Anterior cingulate cortex (tissue), 58 donors: ENCODE data around the gene KANK3.
"Not testable (repeated sequence)": the region's sequence is repeated elsewhere in the genome, so short reads cannot be mapped to it uniquely, and the experiment has no call there.

Experiments used
- DNase-seq, 58 donors: peaks; one replicate each; lab custom pipeline; 2025; lab: John Stamatoyannopoulos, UW

KANK3 gene

DNA sequence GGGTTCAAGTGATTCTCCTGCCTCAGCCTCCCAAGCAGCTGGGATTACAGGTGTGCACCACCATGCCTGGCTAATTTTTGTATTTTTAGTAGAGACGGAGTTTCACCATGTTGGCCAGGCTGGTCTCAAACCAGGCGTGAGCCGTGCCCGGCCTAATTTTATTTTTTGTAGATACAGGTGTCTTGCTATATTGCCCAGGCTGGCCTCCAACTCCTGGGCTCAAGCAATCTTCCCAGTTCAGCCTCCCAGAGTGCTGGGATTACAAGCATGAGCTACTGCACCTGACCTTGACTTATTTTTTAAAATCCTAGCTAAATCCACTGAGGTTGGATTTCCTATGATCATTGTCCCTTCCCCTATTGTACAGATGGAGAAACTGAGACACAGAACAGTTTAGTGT is 1.6 kb downstream of the KANK3 start:
- not testable (repeated sequence) for DNase-seq

DNA sequence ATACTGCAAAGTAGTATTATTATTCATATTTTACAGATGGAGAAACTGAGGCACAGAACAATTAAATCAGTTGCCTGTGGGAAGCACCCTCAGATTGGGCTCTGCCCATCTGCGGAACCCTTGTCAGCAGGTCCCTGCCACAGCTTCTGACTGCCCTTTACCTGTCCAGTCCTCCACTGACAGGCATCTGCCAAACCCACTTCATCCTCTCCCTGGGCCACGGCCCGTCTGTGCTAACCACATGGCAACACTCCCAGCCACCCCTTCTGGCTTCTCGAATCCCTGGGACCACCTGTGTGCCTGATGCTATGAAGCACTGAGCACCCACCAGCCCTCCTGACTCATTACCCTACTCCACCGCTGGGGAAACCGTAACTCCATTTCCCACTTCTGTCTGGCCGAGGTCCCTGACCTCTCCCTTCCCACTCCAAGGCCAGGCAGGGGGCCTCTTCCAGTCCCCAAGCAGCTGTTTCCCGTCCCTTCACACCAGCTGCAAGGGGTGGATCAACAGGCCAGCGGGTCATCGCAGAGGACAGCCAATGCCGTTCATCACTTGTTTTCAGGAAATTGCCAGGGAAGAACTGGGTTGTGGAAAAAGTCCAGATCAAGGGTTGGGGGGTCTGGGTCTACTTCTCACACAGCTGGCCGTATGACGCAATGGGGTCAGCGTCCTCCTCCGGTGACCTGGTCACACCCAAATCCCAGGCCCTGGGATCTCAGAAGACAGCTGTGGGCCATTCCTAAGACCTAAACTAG is 2.5 kb downstream of the KANK3 start:
- no peak for DNase-seq

DNA sequence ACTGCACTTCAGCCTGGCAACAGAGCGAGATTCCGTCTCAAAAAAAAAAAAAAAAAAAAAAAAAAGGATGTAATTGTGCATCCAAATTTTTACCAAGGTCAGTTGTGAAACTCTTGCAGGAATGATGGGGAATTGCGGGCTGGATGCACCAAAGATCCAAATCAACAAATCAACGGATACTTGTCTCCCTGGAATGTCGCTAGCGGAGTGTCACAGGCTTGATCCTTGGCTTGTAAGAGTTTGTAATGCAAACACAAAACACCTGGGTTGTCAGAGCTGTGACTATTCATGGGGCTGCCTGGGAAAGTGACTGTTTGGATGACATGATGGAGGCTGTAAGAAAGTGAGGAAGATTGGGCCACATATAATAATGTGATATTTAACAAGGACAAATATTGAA is 4.2 kb downstream of the KANK3 start:
- no peak for DNase-seq

DNA sequence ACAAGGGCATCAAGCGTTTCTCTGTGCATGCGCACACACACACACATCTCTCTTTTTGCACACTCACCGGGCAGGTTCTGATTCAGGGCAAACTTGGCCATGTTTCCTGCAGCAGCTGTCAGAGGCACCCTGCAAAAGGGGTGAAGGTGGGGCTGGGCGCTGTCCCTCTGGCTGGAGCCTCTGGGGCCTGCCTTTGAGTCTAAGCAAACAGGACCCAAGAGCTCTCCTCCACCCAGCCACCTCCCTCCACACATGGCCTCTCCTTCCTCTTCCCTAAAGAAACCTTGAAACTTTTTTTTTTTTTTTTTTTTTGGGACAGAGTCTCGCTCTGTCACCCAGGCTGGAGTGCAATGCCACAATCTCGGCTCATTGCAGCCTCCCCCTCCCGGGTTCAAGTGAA is 5.3 kb downstream of the KANK3 start:
- no peak for DNase-seq

DNA sequence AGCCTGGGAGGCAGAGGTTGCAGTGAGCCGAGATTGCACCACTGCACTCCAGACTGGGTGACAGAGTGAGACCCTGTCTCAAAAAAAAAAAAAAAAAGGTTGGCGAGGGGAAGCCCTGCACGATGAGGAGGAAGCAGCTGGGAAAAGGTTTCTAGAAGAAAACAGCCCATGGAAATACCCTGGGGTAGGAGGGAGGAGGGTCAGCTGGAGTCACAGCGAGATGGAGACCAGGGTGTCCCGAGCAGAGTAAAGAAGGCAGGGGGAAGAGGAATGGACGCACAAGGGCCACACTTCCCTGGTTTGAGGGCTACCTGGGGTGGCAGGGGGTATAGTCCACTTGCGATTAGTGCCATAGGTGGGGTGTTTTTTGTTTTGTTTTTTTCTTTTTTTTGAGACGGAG is 6.4 kb downstream of the KANK3 start:
- DNase-seq = no peak

DNA sequence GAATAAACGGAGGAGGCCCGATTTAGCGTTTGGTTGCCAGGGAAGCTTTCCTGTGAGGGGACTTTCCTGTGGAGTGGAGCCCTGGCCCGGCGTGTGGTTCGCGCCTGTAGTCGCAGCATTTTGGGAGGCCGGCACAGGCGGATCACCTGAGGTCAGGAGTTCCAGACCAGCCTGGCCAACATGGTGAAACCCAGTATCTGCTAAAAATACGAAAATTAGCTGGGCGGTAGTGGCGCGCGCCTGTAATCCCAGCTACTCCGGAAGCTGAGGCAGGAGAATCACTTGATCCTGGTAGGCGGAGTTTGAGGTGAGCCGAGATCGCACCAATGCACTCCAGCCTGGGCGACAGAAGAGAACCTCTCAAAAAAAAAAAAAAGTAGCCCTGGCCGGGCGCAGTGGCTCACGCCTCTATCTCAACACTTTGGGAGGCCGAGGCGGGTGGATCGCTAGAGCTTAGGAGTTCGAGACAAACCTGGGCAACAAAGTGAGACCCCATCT is 6.9 kb downstream of the KANK3 start:
- DNase-seq = no peak

DNA sequence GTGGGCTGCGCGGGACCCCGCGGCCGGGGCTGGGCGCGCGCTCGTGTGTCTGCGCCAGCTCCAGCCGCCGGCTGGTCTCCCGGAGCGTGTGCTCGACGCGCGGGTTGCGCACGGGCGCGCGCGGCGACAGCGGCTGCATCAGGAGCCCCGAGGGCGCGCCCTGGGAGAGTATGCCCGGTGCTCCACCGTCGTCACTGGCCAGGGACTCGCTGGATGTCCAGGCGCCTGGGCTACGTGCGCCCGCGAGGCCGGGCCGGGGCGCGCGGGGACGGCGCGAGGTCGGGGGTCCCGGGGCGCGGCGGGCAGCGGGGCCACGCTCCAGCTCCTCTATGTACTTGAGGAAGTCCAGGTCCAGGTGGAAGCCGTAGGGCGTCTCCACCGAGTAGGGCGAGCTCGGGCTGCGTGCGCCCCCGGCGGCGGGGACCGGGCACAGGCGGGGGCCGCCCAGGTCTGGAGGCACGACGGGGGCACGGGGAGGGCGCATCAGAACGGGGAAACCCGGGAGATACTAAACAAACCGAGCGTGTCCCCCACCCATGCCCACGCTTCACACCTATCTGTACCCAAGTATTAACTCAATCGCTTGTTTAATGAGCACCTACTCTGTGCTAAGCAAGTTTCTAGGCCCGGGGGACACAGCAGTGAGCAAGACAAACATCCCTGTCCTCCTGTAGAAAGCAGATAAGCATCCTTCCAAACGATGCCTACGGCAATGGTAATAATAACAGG is 7.6 kb downstream of the KANK3 start:
- no peak for DNase-seq

DNA sequence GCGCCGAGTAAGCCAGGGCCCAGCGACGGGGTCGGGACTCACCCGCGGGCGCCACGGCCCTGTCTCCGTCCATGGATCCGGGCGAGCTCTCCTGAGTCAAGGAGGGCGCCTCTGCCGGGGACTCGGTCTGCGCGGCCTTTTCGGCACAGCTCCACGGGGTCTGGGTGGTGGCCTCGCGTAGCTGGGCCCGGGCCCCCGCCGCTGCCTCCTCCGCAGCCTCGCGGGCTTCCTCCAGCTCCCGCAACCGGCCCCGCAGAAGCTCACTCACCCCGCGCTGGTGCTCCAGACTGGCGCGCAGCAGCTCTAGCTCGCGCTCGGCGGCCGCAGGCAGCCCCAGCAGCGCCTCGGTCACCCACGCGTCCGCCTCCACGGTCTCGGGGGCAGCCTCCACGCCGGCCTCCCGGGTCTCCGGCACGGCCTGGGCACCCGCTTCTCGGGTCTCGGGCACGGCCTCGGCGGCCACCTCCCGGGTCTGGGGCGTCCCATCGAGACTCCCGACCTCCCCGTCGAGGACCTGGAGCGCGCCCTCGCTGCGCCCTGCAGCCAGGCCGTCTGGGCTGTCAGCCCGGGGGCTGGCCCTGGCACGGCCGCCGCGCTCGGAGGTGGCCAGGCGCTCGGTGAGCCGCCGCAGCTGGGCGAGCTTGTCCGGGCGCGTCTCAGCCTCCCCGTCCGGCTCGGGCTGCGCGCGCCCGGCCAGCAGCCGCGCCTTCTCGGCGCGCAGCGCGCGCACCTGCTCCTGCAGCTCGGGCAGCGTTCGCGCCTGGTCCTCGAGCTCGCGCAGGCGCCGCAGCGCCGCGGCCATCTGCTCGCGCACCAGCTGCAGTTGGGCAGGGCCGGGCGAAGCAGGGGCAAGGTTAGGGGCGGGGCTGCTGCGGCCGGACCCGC is 8.4 kb downstream of the KANK3 start:
- DNase-seq = peak in 10 of 58 donors; percentile 4 to 27 (median 12)

DNA sequence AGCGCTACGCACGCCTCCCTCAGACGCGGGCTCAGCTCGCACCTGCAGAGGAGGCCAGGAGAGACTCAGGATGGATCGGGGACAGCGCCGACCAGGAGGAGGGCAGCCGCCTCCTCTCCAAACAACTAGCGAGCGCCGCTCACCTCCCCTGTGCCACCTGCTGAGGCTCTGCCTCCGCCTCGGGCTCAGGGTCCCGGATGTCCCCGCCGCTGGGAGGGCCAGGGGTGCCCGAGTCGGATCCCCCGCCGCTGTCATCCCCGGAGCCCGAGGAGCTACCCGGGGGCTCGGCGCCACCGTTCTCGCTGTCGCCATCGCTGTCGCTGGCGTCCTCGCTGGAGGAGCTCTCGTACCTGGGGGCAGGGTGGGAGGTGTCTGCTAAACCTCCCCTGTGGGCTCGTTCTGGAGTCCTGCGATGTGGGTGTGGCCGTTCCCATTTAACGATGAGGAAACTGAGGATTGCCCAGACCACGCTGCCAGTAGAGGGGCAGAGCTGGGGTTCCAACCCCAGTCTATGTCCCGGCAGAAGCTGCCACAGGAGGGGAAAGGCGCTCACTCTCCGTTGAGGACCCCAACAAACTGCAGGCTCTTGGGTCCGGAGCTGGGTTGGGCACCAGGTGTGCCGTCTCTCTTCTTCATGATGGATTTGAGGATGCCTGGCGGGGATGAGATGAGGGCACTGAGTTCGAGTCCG is 9.2 kb downstream of the KANK3 start:
- no peak for DNase-seq

DNA sequence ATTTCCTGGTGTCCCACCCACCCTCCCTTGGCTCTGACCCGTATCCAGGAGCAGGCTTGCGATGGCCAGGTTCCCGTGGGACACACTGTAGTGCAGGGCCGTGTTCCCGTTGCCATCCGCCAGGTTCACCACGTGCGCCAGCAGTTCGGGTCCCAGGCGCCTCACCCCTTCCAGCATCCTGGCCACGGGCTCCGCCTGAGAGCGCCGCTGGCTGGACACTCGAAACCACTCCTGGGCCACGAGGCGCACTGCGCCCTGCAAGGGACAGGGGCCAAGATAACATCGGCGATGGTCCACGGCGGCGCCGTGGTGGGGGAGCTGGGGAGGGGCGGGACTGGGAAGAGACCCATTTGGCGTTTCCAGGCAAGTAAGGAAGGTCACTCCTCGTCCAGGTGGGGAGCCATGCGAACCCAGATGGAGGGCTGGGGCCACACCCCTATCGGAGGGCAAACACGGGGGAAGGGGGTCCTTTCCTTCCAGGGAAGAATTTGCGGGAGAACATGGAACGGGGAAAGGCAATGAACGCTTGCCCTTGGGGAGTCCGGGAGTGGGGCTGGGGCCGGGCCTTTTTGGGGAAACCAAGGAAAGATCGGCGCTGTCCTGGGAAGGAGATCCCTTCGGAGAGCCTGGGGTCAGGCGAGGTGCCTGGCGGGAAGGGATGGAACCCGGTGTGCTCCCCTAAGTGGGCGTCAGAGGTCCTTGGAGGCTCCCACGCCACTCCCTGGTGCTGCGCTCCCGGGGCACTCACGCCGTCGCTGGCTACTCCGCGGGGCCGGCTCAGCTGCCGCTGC is 9.9 kb downstream of the KANK3 start:
- DNase-seq = no peak

DNA sequence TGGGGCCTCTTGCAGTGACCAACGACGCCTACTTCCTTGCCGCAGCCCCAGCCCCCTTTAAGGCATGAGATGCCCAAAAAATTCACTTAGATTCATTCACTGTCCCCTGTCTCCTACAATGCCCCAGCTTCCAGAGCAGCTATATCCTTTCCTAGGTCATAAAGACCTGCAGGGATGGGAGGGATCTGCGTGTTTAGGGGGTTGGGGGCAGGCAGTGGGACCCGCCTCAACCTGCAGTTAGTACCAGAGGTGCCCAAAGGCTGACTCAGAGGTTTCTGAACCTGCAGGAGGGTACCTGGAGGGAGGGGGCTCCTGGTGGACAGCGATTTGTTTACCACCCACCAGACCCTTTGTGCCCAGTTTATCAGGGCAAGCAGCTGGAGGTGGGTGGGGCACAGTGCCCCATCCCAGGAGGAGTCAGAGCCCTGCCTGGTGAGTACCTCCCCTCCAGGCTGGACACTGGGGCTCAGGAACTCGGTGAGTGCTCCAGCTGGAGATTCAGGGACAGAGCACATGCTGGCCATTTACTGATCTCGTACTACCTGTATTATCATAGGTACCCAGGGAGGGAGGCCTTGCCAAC is 11.7 kb downstream of the KANK3 start:
- no peak for DNase-seq

DNA sequence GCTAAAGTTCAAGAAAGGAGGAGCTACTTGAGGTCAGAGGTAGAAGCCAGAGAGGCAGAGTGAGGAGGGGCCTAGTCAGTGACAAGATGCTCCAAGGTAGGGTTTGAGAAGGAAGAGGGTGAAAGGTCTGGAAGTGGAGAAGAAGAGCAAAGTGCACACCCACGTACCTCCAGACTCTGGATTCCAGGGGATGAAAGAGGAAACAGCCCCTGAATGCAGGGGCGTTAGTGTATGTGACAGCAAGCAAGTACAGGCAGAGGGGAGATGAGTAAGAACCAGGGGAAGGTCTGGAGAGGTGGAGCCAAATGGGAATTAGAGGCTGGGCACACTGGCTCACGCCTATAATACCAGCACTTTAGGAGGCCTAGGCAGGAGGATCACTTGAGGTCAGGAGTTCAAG is 13.1 kb downstream of the KANK3 start:
- DNase-seq = no peak

DNA sequence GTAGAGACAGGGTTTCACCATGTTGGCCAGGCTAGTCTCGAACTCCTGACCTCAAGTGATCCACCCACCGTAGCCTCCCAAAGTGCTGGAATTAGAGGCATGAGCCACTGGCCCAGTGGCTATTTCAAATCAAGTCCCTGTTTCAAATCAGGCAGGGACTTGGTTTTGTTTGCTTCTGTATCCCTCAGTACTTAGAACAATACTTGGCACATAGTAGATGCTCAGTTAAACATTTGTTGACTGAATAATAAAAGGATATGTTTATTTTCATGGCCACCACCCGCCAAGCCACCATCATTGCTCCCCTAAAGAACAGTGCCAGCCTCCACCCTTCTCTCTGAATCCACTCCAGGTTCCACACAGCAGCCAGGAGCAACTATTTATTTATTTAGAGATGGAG is 17.6 kb downstream of the KANK3 start:
- DNase-seq = no peak

DNA sequence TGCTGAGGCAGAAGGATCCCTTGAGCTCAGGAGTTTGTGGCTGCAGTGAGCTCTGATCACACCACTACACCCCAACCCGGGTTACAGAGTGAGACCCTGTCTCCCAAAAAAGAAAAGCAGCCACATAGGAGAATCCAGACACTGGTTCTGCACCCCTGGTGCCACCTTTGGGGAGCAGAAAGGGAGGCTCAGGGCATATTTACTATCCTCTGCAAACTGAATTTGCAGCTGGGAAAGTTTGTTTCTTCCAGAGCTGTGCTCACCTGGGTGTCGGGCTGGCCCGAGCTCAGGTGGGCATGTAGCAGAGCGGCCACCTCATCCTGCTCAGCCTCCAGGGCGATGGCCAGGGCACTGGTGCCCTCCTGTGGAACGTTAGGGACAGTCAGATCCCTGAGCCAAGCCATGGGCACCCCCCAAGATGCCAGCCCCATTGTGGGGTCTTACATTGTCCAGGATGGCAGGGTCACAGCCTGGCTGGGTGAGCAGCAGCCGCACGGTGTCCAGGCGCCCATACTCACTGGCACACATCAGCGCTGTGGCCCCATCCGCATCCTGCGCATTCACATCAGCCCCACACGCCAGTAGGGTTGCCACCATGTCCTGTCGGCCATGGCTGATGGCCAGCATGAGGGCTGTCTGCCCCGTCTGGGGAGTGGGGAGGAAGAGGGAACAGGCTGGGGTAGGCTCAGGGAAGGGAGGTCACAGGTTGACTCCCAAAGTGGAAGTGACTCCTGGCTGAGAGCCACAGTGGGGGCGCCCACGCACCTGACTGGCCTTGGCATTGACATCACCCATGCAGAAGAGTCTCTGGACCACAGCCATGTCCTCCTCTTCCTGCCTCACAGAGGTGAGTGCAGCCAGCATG is 18.6 kb downstream of the KANK3 start:
- no peak for DNase-seq

DNA sequence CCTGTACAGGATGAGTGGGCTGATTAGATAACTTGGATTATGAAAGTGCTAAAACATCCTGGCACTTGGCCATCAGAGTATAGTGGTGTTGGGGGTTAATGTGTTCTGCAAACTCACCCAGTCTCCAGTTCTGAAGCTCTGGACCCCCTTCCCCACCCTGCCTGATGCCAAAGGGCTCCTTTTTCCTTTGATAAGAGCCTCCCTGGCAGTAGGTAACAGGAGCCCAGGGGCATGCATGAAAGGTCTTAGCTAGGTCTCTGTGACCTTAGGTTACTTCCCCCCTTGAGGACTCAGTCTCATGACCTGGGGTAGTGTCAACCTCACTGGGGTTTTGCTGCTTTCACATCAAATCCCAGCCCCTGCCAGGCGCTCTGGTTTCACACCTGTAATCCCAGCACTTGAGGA is 19.3 kb downstream of the KANK3 start:
- DNase-seq = no peak

DNA sequence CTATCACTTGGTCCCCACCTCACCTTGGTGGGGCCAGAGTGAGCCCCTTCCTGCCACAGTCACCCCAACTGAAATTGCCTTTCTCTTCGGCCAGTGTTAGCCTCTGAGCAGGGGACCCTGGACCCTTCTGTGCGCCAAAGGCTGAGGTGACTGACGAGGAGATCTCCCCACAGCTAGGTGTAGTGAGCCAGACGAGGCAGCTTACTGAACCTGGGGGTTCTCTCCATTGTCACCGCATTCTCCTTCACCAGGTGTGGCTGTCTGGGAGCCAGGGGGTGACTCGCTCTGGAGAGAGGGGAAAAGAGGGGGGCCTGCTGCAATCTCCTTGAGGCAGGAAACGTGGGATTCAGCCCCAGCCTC is 20.4 kb downstream of the KANK3 start:
- DNase-seq = no peak

DNA sequence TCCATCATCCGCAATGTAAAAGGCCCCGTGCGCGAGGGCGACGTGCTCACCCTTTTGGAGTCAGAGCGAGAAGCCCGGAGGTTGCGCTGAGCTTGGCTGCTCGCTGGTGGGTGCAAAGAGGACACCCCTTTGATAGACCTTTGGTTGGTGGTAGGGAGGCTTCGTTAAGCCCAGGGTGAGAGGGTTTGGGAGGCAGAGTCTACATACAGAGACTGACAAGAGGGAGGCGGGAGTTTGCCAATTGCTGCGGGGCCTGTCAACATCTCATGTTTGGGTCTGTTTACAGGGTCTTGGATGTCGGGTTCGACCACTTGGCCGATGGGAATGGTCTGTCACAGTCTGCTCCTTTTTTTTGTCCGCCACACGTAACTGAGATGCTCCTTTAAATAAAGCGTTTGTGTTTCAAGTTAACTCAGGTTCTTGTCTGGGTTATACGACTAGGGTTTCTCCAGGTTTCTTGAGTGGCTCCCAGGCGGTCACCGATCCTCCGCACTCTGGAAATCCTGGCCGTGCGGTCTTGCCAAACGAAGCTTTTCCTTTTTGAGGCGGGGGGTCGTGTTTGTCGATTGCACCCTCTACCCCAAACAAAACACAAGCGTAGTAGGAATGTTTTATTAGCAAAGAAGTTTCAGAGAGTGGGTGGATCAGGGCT is 20.9 kb downstream of the KANK3 start:
- peak in 1 of 58 donors; percentile 29 for DNase-seq
